GM12891 (cell line): ENCODE results near the gene CLK3.
"Not testable (repeated sequence)": the region's sequence is repeated elsewhere in the genome, so short reads cannot be mapped to it uniquely, and the experiment has no call there.

Experiments
- DNase-seq: peaks from one replicate; pipeline ENCODE4 v3.0.0; 2011; ENCODE audit warnings: low spot score; ENCODE audit not compliant: insufficient read length
- FAIRE-seq: peaks from 2 replicates; lab custom pipeline; 2011; peaks lifted over from hg19 to GRCh38; lab: Jason Lieb, UNC
- PAX5 ChIP-seq: IDR thresholded peaks from 2 replicates; pipeline ENCODE4 v1.6.1; 2011; ENCODE audit warnings: low read length, moderate library complexity, mild to moderate bottlenecking; ENCODE audit not compliant: insufficient read depth, severe bottlenecking
- POLR2A ChIP-seq: IDR thresholded peaks from 2 replicates; pipeline ENCODE4 v1.6.1; 2011; ENCODE audit warnings: low read depth, low read length, control low read depth
- POLR2AphosphoS5 ChIP-seq: IDR thresholded peaks from 2 replicates; pipeline ENCODE4 v1.6.1; 2011; ENCODE audit warnings: low read depth, low read length, control low read depth
- POU2F2 ChIP-seq: IDR thresholded peaks from 2 replicates; pipeline ENCODE4 v1.6.1; 2011; ENCODE audit warnings: low read depth, mild to moderate bottlenecking, control low read depth, low read length, moderate library complexity
- SPI1 ChIP-seq: IDR thresholded peaks from 2 replicates; pipeline ENCODE4 v1.6.1; 2011; ENCODE audit warnings: low read depth, low read length, control low read depth
- TAF1 ChIP-seq: IDR thresholded peaks from 2 replicates; pipeline ENCODE4 v1.6.1; 2011; ENCODE audit warnings: low read depth, low read length, control low read depth

Gene CLK3

DNA sequence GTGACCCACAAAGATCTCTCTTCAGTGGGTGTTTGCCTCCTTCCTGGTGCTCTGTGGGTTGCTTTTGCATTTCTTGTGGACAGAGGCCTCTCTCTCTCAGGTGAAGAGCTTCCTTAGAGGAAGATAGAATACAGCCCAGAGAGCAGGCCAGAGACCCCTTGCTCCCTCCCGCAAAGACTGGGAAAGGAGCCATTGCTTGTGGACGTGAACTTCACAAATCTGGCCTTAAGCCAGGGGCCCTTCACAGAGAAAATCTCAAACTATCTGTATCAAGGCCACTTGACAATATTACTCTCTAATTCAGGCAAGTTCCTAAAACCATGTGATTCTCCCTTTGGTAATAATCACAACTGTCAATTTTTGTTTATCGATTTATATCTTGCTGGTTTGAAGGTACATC, 30.4 kb upstream of the CLK3 start:
- DNase-seq (no peak), FAIRE-seq (no peak)
- no peak for TF ChIP-seq POLR2A
- no peak for TF ChIP-seq SPI1
- TF ChIP-seq PAX5 = no peak
- TF ChIP-seq POU2F2 = no peak
- TF ChIP-seq POLR2AphosphoS5 = no peak
- TF ChIP-seq TAF1 = no peak

GRCh38 chr15:74585857-74586256, 29.8 kb upstream of the CLK3 start:
- TF ChIP-seq TAF1 (no peak), POLR2AphosphoS5 (no peak), SPI1 (no peak), POU2F2 (no peak), POLR2A (no peak), PAX5 (no peak)
- DNase-seq (no peak), FAIRE-seq (no peak)

GRCh38 chr15:74589826-74590225, 25.8 kb upstream of the CLK3 start:
- TF ChIP-seq POLR2A = no peak
- peak; percentile 17; the same call in 1 of the 2 replicates for TF ChIP-seq POLR2AphosphoS5
- DNase-seq (no peak), FAIRE-seq (no peak)

GRCh38 chr15:74592222-74592621, 23.4 kb upstream of the CLK3 start:
- no peak for TF ChIP-seq TAF1
- 0 out of 2 replicates have a peak, but pooled peaks have one; percentile 18 for TF ChIP-seq POLR2AphosphoS5
- no peak for TF ChIP-seq PAX5
- no peak for FAIRE-seq
- no peak for DNase-seq

DNA sequence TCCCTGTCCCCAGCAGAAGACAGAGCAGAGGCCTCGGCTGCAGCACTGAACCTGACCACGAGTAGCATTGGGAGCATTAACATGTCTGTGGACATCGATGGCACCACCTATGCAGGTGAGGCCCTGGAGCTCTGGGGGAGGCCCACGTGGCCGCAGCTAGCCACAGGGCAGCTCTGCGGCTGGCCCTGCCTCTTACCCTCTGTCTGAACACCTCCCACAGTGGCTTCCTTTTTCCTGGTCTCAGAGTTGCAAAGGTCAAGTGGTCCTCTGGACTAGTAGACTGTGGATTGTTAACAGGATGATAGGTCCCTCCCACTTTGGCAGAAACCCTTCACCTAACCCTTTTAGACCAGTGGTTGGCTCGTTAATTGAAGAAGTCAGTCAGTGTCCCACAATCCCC, 22.5 kb upstream of the CLK3 start:
- no peak for TF ChIP-seq POU2F2
- TF ChIP-seq PAX5 = no peak
- TF ChIP-seq POLR2A = no peak
- no peak for TF ChIP-seq TAF1

DNA sequence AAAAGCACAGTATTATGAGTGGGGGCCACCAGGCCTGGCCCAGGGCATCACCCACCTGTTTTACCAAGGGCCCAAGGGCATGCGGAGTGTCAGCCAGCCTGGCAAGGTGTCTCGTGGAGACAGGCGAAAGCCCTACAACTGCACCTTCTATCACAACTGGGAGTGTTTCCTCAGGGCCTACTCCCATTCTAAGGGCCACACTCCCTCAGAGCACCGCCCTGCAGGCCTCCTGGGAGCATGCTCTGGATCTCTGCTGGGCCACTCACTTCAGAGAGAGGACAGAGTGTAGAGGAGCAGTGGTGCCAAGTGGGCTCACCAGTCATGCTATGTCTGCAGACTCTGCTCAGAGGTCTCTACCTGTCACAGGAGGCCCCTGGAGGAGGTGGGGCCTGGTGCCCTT, 21.2 kb upstream of the CLK3 start:
- no peak for FAIRE-seq
- no peak for DNase-seq
- no peak for TF ChIP-seq TAF1
- no peak for TF ChIP-seq POU2F2
- TF ChIP-seq POLR2A = no peak
- TF ChIP-seq SPI1 = no peak
- no peak for TF ChIP-seq PAX5
- TF ChIP-seq POLR2AphosphoS5 = no peak

More for the DNA sequence above, 22.5 kb upstream of the CLK3 start:
- no peak for DNase-seq
- no peak for FAIRE-seq

DNA sequence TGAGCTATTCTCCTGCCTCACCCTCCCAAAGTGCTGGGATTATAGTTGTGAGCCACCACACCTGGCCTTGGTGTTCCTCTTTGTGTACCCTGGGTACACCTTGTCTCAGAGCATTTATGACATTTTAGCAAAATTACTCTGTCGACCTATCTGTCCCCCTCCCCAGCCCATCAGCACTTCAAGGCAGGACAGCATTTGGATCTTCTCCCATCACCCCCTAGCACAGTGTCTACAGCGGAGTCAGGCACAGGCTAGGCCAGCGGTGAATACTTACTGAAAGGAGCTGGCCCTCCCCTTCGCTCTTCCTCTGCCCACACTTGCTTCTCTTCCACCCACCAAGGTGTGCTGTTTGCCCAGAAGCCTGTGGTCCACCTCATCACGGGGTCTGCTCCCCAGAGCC, 20.4 kb upstream of the CLK3 start:
- DNase-seq (no peak), FAIRE-seq (no peak)
- TF ChIP-seq POLR2A = no peak
- no peak for TF ChIP-seq SPI1

GRCh38 chr15:74596736-74597135, 18.9 kb upstream of the CLK3 start:
- FAIRE-seq, DNase-seq: not testable (repeated sequence)

DNA sequence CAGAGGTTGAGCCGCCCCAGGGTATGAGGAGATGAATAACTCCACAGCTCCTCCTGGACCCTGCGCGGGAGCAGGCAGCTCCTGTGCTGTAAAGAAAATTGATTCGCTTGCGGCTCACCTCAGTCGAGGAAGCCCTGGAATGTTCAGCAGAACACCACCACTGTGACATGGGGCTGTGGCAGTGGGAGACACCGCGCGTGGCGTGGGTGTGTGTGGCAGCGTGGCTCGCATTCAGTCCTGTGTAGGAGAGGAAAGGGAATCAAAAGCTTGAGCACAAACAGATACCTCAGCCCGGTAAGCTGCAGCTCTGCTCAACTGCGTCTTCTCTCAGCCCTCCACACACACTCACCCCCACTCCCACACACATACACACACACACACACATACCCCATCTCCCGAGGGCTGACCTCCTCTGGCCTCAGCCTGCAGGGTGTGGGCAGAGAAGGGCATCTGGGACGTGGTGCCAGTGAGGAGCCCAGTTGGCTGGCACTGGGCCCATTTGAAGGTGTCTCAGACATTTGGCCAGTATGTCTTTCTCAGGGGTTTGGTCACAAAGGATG, 18.4 kb upstream of the CLK3 start:
- not testable (repeated sequence) for DNase-seq, FAIRE-seq

DNA sequence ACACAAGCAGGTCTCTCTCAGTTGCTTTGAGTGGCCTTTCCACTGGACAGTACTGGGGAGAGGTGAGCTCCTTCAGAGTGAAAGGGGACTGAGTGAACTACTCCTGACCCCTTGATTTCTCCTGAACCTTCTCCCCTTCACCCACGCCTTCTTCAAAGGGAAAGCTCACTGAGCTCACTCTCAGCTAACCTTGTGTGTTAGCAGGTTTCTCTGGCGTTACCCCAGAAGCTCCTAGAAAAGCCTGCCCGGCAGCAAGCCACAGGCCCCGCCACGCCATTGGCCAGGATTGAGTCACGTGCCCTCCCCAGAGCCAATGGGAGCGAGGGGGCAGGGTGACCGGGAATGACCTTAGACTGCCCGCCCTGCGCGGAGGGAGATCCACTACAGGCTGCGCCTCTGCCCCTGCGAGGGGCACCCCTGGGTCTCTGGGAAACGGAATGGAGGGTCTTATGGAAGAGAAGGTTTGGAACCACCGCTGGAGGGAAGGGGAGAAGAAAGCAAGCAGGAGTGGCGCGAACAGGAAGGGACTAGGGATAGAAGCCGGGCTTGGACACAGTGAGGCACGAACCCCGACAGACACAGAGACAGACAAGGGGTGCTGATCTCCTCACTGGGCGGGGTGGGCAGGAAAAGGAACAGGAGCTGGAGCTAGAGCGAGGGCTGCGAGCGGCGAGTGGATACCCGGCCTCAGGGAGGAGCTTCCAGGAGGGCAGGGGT, 17.4 kb upstream of the CLK3 start:
- FAIRE-seq (peak; percentile 97), DNase-seq (peak; percentile 100)
- TF ChIP-seq TAF1 (peak; percentile 63; the same call in 1 of the 2 replicates), POLR2A (peak; percentile 85), PAX5 (no peak), POU2F2 (peak; percentile 47; the same call in 1 of the 2 replicates), POLR2AphosphoS5 (peak; percentile 90), SPI1 (no peak)

DNA sequence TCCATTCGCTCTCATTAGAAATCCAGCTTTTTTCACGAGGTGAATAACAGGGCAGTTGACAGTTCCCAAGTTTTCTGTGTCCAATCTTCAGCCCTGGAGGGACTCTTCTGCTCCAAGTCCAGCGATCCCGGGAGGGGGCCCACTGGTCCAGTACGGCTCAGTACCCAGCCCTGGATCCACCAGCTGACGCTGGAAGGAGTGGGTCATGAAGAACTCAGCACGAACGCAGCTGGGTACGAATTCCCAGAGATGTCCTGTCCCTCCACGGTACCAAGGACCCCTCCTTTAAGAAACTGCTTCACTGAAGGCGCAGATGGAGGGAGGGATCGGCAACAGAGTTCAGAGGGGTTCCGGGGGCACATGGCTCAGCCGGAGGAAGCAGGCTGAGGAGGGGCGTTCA, 16.5 kb upstream of the CLK3 start:
- no peak for DNase-seq
- no peak for FAIRE-seq
- no peak for TF ChIP-seq POLR2AphosphoS5
- no peak for TF ChIP-seq POLR2A
- TF ChIP-seq SPI1 = no peak
- TF ChIP-seq POU2F2 = no peak
- no peak for TF ChIP-seq TAF1
- TF ChIP-seq PAX5 = no peak
